Measurements from ENCODE around the gene TSNAX. TPM values are rescaled to one million over a fixed set of nuclear protein-coding genes. Genes with fewer than 3 reads are reported as not detected.
"Not testable (repeated sequence)": the region's sequence is repeated elsewhere in the genome, so short reads cannot be mapped to it uniquely, and the experiment has no call there.

TSNAX gene
- total and polyA plus RNA-seq, 4 donors, result 11.4 to 41.1 (median 32.5) TPM

DNA sequence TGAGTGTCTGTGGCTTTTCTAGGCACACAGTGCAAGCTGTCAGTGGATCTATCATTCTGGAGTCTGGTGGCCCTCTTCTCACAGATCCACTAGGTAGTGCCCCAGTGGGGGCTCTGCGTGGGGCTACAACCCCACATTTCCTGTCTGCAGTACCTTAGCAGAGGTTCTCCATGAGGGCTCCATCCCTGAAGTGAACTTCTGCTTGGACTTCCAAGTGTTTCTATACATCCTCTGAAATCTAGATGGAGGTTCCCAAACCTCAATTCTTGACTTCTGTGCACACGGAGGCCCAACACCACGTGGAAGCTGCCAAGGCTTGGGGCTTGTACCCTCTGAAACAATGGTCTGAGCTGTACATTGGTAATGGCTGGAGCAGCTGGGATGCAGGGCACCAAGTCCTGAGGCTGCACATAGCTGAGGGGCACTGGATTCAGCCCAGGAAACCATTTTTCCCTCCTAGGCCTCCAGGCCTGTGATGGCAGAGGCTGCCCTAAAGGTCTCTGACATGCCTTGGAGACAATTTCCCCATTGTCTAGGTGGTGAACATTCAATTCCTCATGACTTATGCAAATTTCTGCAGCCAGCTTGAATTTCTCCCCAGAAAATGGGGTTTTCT, 29.2 kb upstream of the TSNAX start:
- Histone ChIP-seq H3K9ac (ENCODE audit: insufficient read depth in 1 of 2, low read length in 2 of 2) (no peak overlapping the region), H3K27me3 (ENCODE audit: control insufficient read depth in 3 of 3, insufficient read depth in 3 of 3, low read length in 2 of 3) (no peaks in the 10 kb centered on the region), H3K4me3 (no peak overlapping the region), H3K36me3 (ENCODE audit: control insufficient read depth in 4 of 4, insufficient read depth in 4 of 4, low read length in 4 of 4) (no peaks in the 10 kb centered on the region), H3K4me1 (ENCODE audit: control insufficient read depth in 5 of 5, insufficient read depth in 5 of 5, low read length in 5 of 5) (no peaks in the 10 kb centered on the region), H3K9me3 (ENCODE audit: control insufficient read depth in 4 of 4, insufficient read depth in 3 of 4, low read length in 3 of 4) (peaks cover 0 to 11% (median 5%) of the 10 kb centered on the region in 4 donors), H3K27ac (ENCODE audit: low read depth in 1 of 2, low read length in 1 of 2) (no peak overlapping the region)
- ATAC-seq (ENCODE audit: insufficient read depth, low FRiP score) (no peak), DNase-seq (no peak)
- no peak for TF ChIP-seq CTCF (IDR thresholded peaks at IDR 0.05; ENCODE audit: control extremely low read depth, extremely low read depth)
- 77 to 78% methylated on average over 3 of the region's 3 CpGs for WGBS, 2 donors

DNA sequence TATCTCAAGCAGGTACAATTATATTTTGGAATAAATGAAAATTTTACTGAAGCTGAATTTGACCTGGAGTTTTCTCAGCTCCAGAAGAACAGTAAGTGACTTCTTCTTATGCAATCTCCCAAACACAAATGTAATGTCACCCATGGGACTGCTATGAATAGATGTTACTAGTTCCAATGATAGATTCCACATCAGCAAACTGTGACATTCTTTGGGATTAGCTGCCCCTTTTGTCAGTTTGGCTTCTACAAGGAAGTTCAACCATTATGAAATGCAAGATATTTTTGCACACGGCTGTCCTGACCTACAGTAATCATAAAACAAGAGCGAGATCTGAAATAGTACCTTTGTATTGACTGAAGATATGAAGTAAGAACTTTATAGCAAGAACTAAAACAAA, 27.8 kb upstream of the TSNAX start:
- no peak for DNase-seq
- Histone ChIP-seq H3K9ac (ENCODE audit: insufficient read depth in 1 of 2, low read length in 2 of 2) (no peak overlapping the region), H3K4me1 (ENCODE audit: control insufficient read depth in 5 of 5, insufficient read depth in 5 of 5, low read length in 5 of 5) (no peaks in the 10 kb centered on the region), H3K4me3 (no peak overlapping the region), H3K27ac (ENCODE audit: low read depth in 1 of 2, low read length in 1 of 2) (no peak overlapping the region), H3K9me3 (ENCODE audit: control insufficient read depth in 4 of 4, insufficient read depth in 3 of 4, low read length in 3 of 4) (peaks cover 0 to 11% (median 5%) of the 10 kb centered on the region in 4 donors), H3K36me3 (ENCODE audit: control insufficient read depth in 4 of 4, insufficient read depth in 4 of 4, low read length in 4 of 4) (no peaks in the 10 kb centered on the region), H3K27me3 (ENCODE audit: control insufficient read depth in 3 of 3, insufficient read depth in 3 of 3, low read length in 2 of 3) (no peaks in the 10 kb centered on the region)
- no peak for TF ChIP-seq CTCF (IDR thresholded peaks at IDR 0.05; ENCODE audit: control extremely low read depth, extremely low read depth)
- no peak for ATAC-seq (ENCODE audit: insufficient read depth, low FRiP score)
- WGBS, 2 donors, result 72 to 91% methylated on average over 2 of the region's 2 CpGs

DNA sequence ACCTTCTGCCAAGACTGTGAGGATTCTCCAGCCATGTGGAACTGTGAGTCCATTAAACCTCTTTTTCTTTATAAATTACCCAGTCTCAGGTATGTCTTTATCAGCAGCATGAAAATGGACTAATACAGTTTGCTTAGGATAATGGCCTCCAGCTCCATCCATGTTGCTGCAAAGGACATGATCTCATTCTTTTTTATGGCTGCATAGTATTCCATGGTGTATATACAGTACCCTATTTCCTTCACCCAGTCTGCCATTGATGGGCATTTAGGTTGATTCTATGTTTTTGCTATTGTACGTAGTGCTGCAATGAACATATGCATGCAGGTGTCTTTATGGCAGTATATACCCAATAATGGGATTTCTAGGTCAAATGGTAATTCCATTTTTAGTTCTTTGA, 25.3 kb upstream of the TSNAX start:
- ATAC-seq (ENCODE audit: insufficient read depth, low FRiP score), result not testable (repeated sequence)

DNA sequence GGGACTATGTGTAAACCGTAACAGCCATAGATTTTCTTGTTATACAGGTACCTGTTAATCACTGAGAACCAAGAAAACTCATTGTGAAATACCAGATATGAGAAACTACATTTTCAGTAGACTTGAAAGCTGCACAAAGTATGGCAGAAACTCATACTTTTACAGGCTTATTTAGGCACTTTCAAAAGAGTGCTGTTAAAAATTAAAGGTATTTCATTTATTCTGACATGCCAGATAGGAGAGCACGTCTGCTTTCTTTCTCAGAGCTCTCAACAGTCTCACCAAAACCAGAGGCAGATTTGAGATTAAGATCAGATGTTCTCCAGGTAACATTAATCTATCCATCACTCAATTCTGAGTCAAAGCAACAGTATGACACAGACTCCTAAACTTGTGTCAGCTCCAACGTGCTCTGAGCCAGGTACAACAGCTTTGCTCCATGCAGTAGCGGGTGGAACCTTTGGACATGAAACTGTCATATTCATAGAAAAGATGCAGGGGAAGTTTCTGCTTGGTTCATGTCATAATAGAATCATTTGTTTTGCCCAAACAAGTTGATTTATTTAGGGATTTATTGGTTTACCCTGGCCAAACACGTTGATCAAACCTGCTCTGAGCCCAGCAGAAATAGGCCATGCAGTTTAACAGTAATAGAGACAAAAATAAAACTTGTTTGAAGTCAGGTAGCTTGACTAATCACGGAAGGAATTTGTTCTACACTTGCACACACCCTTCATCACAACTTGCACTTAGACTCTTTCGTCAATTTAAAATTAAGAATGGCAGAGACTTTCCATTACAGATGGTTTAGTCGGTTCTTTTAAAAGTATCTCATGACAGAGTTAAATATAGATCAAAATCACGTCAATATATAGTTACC, 20.8 kb upstream of the TSNAX start:
- H3K4me3 ChIP-seq, result no peak overlapping the region
- 84 to 95% methylated on average over 9 of the region's 9 CpGs for WGBS, 2 donors
- no peaks in the 10 kb centered on the region for H3K27me3 ChIP-seq (ENCODE audit: control insufficient read depth in 3 of 3, insufficient read depth in 3 of 3, low read length in 2 of 3)
- TF ChIP-seq CTCF (IDR thresholded peaks at IDR 0.05; ENCODE audit: control extremely low read depth, extremely low read depth), result no peak
- ATAC-seq (ENCODE audit: insufficient read depth, low FRiP score) (no peak), DNase-seq (no peak)
- no peak overlapping the region for H3K9ac ChIP-seq (ENCODE audit: insufficient read depth in 1 of 2, low read length in 2 of 2)
- H3K4me1 ChIP-seq (ENCODE audit: control insufficient read depth in 5 of 5, insufficient read depth in 5 of 5, low read length in 5 of 5), result no peaks in the 10 kb centered on the region
- H3K36me3 ChIP-seq (ENCODE audit: control insufficient read depth in 4 of 4, insufficient read depth in 4 of 4, low read length in 4 of 4), result no peaks in the 10 kb centered on the region
- no peaks in the 10 kb centered on the region for H3K9me3 ChIP-seq (ENCODE audit: control insufficient read depth in 4 of 4, insufficient read depth in 3 of 4, low read length in 3 of 4)
- no peak overlapping the region for H3K27ac ChIP-seq (ENCODE audit: low read depth in 1 of 2, low read length in 1 of 2)

More for the DNA sequence above, 25.3 kb upstream of the TSNAX start:
- not testable (repeated sequence) for H3K27me3 ChIP-seq (ENCODE audit: control insufficient read depth in 3 of 3, insufficient read depth in 3 of 3, low read length in 2 of 3); H3K4me3 ChIP-seq; DNase-seq; H3K9ac ChIP-seq (ENCODE audit: insufficient read depth in 1 of 2, low read length in 2 of 2); H3K4me1 ChIP-seq (ENCODE audit: control insufficient read depth in 5 of 5, insufficient read depth in 5 of 5, low read length in 5 of 5); H3K27ac ChIP-seq (ENCODE audit: low read depth in 1 of 2, low read length in 1 of 2); H3K36me3 ChIP-seq (ENCODE audit: control insufficient read depth in 4 of 4, insufficient read depth in 4 of 4, low read length in 4 of 4)
- H3K9me3 ChIP-seq (ENCODE audit: control insufficient read depth in 4 of 4, insufficient read depth in 3 of 4, low read length in 3 of 4), result peaks cover 0 to 11% (median 5%) of the 10 kb centered on the region in 4 donors
- 98 to 100% methylated on average over 1 of the region's 1 CpG for WGBS, 2 donors

All from lung (tissue), 12 donors.